Stimulated activated CD8-positive, alpha-beta memory T cell treated with anti-CD3 and anti-CD28 coated beads, Interleukin-15, amount 100 ng/mL, for 24 hours (primary cell): ENCODE data around the gene FOXO6.

Experiments used
- DNase-seq: peaks from one replicate; pipeline ENCODE4 v3.0.0-alpha.2; 2020; ENCODE audit warnings: low read depth

The FOXO6 gene

DNA sequence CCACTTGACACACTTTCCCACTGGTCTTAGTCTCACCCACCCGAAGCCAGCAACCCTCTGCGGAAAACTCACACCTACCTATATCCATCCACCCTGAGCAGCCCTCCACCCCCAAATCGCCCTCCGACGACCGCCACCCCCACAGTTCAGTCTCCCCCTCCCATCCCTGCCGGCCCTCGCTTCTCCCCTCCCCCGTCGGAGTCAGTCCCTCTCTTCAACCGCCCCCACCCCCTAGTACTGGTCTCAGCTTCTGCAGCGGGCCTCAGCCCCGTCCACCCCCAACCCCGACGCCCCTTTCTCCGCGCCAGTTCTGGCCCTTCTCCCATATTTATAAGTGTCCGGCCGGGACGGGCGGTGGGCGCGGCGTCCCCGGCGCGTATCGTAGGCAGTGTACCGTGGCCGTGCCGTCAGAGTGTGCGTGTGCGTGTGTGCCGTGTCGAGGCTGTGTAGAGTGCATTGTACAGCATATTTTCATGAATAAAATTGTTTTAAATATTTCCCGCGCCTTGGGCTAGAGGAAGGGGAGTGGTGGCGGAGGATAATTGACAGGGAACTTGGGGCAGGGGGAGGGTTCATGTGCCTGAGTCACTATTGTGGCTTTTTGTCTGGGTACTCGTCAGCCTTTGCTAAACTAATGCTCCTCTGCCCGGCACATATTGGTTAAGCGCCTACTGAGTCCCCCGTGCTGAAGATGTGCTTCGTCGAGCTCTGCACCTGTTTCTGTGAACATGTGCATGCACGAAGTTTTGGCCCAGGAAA is 22.0 kb downstream of the FOXO6 start:
- DNase-seq: no peak

DNA sequence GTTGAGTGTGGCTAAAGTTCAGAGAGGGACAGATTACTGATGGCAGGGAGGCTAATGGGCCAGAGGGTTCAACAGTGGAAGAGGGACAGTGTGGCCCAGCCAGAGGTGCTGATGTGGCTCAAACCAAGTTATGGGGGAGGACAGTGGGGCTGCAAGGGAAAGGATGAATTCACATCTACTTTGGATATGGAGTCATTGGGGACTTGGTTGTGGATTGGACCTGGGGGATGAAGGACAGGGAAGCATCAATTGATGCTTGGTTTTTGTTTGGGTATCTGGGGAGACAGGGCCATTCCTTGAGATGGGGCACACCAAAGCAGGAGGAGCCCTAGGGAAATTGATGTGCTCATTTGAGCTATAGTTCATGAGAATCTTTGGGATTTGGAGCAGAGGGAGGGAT is 23.3 kb downstream of the FOXO6 start:
- DNase-seq: no peak

DNA sequence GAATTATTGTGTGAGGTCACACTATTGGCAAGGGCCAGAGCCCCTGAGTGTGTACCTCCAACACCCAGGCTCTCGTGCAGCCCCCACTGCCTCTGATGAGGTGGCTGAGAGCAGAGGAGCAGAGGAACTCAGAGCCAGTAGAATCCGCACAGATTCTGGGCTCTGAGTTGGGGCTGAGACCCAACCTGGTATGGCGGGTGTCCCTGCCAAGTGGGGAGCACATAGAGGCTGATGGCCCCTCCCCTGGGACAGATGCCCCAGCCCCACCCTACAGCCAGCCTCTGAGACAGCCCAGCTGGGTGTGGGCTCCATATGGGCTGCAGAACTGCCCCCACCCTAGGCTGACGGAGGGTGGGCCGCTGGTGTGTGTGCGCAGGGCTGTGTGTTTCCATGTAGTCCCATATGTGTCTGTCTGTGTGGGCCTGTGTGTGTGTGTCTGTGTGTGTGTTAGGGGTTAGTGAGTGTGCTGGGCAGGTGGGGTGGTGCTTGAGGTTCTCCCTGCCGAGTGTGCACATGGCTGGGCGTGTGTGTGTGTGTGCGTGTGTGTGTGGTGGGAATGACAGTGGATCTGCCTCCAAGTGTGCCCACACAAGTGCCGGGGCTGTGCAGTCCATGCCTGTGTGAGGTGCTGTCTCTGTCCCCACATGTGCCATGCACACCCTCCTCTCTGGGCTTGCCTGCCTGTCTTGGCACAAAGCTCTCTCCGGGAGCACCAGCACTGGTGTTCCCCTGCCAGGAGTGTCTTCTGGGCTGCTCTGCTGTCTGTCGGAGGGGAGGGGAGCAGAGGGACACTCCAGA is 24.4 kb downstream of the FOXO6 start:
- no peak for DNase-seq

DNA sequence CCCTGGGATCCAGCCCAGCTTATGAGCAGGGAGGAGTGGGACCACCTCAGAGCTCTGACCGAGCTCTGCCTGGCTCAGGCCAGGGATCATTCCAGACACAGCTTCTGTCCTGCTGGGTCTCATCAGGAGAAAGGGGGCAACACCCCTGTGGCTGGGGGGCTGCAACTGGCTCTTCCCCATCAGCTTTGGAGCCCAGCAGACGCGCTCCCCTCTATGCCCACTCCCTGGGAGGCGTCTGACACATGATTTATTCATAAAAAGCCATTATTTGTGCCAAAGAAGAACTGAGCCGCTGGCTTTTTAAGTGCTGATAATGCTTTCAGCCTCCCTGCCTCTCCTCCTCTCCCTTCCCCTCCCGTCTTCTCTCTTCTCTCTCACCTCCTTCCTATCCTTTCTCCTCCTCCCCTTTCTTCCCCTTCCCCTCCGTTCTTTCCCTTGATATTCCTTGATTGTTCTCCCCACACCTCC is 25.0 kb downstream of the FOXO6 start:
- DNase-seq: no peak

DNA sequence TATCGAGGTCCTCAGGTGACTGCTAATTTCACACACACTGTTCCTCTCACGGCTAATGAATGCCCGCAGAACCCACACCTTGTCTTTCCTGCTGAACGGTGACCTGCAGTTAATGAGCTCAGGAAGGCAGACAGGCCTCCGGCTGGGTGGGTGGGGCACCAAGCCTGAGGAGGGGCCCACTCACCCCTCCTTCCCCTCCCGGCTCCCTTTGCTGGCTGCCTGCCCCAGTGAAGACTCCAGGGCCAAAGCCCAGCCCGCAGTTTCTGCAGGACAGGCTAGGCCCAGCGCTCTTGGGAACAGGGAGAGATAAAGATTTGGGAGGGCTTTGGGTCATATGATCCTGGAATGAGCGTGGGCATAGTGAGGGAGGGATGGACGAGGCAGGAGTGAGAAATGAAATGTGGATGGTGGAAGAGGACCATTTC is 26.4 kb downstream of the FOXO6 start:
- DNase-seq: no peak

DNA sequence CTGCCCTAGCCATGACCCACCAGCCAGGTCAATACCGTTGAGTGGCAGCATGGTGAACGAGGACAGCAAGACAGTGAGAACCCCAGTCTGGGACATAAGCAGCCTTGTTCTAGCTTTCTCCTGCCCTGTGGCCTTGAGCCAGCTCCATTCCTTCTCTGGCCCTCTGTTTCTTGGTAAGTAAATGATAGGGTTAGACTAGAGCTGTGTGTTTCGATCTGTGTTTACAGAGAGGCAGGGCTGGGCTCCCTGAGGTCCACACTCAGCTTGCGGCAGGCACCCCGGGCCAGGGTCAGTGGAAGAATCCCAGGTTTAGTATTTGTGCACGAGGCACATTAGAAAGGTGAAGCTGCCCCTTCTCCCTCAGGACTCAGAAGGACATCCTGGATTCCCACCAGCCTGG is 27.3 kb downstream of the FOXO6 start:
- no peak for DNase-seq

DNA sequence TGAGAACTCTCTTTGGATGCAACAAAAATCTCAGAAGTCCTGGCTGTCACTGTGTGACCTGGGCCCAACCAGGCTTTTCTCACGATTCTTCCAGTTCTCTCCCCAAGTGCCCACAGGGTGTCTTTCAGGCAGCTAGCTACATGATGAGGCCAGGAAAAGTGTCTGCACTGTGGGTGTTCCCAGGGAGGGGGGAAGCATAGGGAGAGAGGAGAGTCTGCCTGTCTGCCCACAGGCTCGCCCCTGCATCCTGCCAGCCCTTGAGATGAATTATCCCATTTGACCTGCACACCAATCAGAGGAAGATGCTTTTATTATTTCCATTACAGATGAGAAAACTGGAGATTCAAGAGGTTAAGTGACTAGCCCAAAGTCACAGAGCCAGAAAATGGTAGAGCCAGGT is 27.8 kb downstream of the FOXO6 start:
- DNase-seq: no peak

DNA sequence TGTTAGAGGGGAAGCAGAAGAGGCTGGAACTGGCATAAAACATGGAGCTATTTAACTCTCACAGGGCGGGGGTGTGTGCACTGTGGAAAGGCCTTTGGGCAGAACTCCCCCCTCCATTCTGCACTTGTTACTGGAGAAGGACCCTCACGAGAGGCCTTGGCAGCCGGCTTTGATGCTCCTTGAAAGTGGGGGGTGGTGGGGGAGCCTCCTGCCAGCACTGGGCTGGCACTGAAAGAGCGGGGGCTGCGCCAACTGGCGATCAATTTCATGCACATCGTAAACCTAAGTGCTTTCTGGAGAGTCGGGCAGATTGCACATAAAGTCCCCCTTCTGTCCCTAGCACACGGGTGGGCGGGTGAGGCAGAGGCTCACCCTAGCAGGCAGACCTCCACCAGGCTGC is 28.9 kb downstream of the FOXO6 start:
- no peak for DNase-seq

DNA sequence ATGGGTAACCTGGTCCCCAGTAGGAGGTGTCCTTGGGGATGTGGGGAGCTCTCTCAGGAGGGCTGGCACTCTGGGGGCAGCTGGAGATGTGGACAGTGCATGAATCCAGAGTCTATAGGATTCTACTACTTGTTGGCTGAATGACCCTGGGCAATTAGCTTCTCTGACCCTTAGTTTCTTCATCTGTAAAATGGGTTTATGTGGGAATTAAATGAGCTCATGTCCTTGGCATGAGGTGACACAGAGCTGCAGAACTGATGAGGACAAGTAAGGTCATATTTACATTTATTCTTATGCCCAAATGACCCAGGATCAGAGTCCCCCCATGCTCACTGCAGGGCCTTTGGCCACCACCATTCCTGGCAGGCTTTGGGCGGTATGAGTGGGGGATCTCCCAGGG is 29.3 kb downstream of the FOXO6 start:
- DNase-seq: no peak

DNA sequence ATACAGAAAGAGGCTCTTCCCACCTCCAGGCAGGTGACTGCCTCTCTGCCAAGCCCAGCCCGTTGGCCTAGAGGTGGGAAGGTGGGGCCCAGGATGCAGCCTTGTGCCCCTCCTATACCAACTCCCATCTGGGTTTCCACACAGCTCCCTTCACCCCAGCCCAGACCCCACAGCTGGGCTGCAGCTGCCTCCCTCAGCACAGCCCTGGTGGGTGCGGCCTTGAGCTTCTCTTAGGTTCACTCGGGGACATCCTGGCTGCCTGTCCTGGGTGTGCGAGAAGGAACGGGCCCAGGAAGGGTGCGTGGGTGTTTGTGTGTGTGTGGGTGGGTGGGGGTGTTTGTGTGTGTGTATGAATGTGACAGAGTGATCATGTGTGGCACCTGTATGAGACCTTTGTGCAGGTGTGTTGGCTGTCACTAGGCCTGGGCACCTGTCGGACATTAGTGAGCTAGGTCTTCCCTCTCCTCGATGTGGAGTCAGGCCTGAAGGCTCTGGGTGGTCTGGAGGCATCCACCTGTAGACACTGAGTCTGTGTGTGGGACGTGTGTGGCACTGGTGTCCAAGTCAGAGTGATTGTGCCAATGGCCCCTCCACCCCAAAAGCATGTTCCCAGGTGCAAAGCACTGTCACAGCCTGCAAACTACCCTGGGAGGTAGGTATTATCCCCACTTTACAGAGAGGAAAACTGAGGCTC is 30.7 kb downstream of the FOXO6 start:
- no peak for DNase-seq

DNA sequence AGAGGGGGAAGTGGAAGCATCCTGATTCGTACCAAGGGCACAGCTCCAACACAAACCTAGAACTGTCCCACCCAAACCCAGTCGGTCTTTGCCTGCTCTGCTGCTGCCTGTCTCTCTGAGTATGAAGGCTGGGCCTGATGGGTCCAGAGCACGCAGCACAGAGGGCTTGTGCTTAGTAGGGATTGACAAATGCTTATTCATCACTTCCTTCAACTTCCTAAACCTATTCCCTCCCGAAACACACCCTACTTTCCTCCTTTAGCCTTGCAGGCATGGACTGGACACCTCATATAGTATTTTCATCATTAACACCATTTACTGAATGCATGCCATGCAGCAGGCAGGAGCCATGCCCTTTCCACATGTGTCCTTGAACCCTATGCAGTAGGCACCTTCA is 31.3 kb downstream of the FOXO6 start:
- DNase-seq: no peak

DNA sequence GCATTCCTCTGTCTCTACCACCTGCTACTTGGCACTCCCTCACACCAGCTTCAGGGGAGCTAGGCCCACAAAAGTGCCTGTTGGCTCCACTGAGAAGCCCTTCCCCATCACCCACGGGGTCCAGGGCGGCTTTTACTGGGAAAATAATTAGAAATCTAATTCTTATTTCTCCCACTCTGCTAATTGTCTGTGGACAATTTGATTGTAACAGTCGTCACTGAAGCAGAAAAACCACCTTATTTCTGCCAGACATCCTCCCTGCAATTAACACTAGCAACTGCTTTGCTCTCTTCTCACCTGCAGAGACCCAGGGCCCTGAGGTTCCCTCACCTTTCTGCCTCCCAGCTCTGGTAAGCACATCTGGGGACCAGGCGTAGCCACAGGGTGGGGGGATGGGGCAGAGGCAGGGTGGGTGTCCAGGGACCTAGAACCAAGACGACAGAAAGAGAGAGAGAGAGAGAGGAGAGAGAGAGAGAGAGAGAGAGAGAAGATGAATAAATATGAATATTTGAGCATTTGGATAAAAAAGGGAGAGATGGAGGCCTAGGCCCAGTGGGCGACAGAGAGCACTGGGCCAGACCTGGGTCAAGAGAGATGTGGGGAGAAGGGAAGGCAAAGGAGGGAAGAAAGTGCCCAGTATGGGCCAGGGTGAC is 32.6 kb downstream of the FOXO6 start:
- DNase-seq: no peak

DNA sequence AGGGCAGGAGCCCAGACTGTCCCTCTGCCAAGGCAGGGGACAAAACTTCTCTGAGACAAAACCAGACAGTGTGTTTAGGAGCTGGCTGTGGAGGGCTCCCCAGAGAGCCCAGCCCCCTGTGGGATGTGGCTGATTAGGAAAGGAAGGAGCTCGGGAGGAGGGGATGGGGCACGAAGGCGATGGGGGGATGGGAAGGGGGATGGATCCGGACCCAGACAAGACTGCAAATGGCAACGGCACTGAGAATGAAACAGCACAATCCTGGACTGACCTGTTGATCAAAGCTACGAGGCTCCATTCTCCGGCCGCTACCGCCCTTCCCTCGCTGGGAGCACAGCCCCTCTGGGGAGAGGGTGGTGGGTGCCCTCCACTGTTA is 33.1 kb downstream of the FOXO6 start:
- no peak for DNase-seq

DNA sequence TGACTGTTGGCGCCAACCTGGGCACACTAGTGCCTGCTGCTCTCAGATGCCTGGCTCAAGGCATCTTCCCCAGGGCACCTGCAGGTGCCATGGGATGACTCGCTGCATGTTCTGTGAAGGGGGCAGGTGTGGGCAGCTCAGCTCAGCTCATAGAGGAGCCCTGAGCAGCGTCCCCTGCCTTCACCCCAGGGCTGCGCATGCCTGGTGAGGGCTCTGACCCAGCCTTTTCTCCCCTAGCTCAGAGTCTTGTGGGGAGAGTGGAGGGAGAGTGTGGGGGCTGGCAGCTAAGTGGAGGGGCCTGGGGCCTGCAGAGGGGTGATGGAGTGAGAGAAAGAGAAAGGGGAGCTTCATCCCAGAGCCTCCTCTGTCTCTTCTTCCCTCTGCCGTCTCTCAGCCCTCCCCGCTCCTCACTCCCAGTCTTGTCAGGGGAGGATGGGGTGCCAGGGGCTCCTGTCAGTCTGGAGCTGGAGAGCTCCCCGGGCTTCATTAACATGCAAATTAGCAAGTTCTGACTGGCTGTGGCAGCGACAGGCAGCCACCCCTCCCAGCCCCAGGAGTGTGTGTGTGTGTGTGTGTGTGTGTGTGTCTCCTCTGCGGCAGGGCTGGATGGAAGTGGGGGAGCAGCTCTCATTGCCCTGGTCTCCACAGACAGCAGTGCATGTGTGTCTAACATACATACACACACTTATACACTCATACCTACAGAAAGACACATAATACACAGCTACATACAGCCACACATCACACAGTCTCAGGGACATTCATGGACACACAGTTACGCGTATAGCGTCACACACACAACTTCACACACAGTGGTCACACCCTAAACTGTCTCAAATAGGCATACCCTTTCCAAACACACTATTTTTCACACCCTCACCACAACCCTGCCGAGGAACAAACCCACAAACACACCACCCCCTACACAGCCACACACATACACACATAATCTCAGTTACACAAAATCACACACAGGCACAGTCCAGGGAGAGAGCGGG is 34.0 kb downstream of the FOXO6 start:
- no peak for DNase-seq

DNA sequence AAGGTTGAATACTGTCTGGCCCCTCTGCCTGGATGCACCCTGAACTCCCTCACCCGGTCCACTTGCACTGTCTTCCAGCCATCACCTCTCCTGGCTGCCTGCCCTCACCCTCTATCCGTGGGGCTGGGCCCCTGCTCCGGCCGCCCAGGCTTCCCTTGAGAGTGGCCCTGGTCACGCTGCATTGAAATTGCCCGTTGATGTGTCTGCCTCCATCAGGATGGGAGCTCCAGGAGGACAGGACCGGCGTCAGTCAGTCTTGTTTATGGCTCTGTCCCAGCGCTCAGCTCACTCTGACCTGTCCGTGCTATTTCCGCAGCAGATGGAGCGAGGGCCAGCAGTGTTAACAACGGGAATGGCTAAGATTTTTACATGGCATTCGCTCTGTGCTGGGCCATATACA is 34.9 kb downstream of the FOXO6 start:
- DNase-seq: no peak

DNA sequence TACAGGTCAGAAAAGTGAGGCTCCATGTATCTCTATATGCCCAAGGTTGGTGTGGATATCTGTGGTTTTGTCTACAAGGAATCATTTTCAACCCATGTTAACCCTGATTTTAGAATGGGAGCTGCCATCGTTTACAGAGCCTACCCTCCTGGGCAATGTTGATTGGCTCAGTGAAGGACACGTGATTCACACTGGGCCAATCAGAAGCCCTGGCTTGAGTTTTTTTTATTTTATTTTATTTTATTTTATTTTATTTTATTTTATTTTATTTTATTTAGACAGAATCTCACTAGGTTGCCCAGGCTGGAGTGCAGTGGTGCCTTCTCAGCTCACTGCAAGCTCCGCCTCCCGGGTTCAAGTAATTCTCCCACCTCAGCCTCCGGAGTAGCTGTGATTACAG is 35.8 kb downstream of the FOXO6 start:
- no peak for DNase-seq

DNA sequence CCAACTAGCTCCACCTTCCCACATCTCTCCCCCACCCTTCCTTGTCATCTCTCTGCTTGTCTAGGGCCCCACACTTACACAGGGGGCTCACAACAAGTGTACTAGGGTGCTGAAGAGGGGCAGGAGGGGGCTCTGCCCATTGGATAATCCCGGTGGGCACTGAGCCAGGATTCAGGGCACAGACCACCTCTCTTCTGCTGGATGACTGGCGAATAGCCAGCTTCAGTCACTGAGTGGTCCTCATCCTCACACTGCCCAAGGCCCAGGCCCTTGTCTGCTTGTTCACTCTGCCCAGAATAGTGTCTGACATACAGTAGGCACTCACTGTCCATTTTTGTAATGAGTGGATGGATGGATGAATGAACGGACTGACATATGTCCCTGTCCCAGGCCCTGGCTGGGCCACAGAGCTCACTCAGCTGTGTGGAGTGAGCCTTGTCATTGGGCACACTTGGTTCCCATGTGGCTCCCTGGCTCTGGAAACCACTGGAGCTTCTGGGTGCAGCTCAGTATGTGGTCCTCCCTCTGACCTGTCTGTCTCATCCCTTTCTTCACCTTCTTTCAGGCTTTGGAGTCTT is 36.6 kb downstream of the FOXO6 start:
- DNase-seq: no peak

DNA sequence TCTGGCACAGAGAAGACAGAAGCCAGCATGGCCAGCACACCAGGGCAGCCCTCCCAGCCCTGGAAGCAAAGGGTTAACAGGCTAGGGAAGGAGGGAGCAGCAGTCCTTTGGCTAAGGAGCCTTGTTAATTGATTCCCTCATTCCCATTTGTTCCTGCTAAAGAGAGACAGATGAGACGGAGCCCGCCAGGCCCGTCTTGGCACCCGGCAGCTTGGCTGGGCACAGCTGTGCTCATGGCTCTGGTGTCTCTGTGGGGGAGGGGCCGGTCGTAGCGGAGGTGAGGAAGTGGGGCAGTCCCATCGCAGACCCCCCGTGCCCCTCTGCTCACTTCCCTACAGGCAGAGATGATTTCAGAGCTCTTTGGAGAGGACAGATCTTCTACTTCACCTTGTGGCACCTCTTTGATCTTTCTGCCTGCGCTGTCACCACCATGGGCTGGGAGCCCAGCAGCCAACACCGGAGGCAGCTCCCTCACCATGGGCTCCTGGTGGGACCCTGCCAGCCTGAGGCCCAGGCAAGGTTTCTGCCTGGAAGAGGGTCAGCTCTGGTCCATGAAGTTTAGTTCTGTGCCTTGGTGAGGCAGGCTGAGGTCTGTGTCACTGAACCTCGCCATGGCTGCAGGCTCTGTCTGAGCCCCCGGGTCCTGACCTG is 38.0 kb downstream of the FOXO6 start:
- DNase-seq: no peak

DNA sequence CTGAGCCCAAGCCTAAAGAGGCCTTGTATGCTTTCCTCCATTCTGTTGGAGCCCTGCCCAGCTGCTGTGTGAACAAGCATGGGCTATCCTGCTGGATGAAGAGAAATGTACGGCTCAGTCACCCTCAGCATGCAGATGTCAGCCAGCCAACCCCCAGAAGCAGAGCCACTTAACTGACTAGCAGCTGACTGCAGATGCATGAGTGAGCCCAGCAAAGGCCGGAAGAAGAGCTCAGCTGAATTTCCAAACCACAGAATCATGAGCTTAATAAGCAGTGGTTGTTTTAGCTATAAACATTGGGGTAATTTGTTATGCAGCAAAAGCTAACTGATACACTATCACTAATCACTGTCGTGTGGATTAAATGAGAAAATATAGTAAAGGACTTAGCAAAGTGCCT is 39.0 kb downstream of the FOXO6 start:
- DNase-seq: no peak

DNA sequence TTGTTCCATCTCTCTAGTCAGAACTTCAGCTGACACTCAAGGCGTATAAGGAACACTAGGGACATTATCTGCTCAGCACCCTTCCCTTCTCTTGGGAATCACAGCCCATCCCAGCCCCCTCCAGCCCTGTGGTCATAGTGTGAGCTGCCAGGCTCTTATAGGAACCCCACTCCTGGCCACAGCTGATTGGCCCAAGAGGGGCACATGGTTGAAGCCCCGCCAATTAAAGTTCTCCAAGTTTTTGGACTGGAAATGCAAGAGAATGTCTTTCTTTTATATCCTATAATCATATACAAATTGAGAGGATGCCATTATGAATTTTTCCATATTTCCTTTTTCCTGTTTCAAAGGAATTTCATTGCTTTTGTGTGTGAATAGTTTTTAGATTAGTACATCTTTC is 40.7 kb downstream of the FOXO6 start:
- no peak for DNase-seq
